HepG2 (cell line): ENCODE data around the gene ISCA2. TPM values are rescaled to one million over a fixed set of nuclear protein-coding genes. Genes with fewer than 3 reads are reported as not detected.

Source experiments
- ATAC-seq: fragments of 200-7000 bp; cut with Tn5 transposase; 3 replicates; pipeline ENCODE4 v1.9.1; 2020; ENCODE audit warnings: mild to moderate bottlenecking, moderate library complexity
- BruUV-seq: library from RNA; stranded (reverse); fragments of 400-500 nt; replicated peaks from 2 replicates; lab custom pipeline; 2021; lab: Mats Ljungman, UMichigan
- CTCF ChIA-PET: fragments of 300-600 bp; formaldehyde crosslinking; extraction: SDS; loops from one replicate; lab custom pipeline; 2021; ENCODE audit warnings: low total read pairs, inconsistent platforms, low intra/inter-chr PET ratio; lab: Yijun Ruan, JAX
- POLR2A ChIA-PET: fragments of 350-600 bp; sonication (Branson Sonifier 250); formaldehyde crosslinking; loops from one replicate; lab custom pipeline; 2020; ENCODE audit warnings: antibody characterized with exemption, inconsistent platforms; lab: Yijun Ruan, JAX
- DNase-seq: peaks from one replicate; pipeline ENCODE4 v3.0.0-alpha.2; 2015; ENCODE audit warnings: low spot score
- FAIRE-seq: peaks from 3 replicates; lab custom pipeline; 2011; peaks lifted over from hg19 to GRCh38; lab: Jason Lieb, UNC
- H2AFZ ChIP-seq: one replicate; pipeline ENCODE4 v1.6.1; 2011; ENCODE audit warnings: low read length, inconsistent platforms
- H3K27ac ChIP-seq: fragments of 300-600 bp; 3 replicates; pipeline ENCODE4 v1.8.0; 2011; ENCODE audit warnings: mixed run types, mild to moderate bottlenecking, mixed read lengths, low read length, inconsistent platforms; ENCODE audit not compliant: insufficient read depth; ENCODE audit errors: extremely low read length
- H3K27me3 ChIP-seq, 2 experiments: fragments of 200-600 bp in 1 of 2; 2 replicates in 1 of 2; 3 replicates in 1 of 2; pipeline versions ENCODE4 v1.6.0 to v1.8.0; 2011; ENCODE audit warnings: low read length in 2 of 2, mild to moderate bottlenecking in 2 of 2, moderate library complexity in 2 of 2, inconsistent platforms in 1 of 2; ENCODE audit not compliant: insufficient read depth in 2 of 2, control insufficient read depth in 1 of 2
- H3K36me3 ChIP-seq, 2 experiments: fragments of 200-600 bp in 1 of 2; replicated peaks in 1 of 2; 2 replicates in 1 of 2; 3 replicates in 1 of 2; pipeline versions ENCODE4 v1.5.1 to v1.8.0; 2011; ENCODE audit warnings: low read length in 2 of 2, inconsistent platforms in 1 of 2; ENCODE audit not compliant: insufficient read depth in 2 of 2, control insufficient read depth in 1 of 2
- H3K4me1 ChIP-seq: 2 replicates; pipeline ENCODE4 v1.5.1; 2012; ENCODE audit warnings: low read length, inconsistent platforms; ENCODE audit not compliant: insufficient read depth
- H3K4me2 ChIP-seq: 2 replicates; pipeline ENCODE4 v1.6.0; 2011; ENCODE audit warnings: low read depth, low read length, inconsistent platforms
- H3K4me3 ChIP-seq, 3 experiments: fragments of 200-600 bp in 1 of 3; sonication (generic), shearing (Covaris generic) in 1 of 3; replicated peaks in 1 of 3; 2 replicates each; pipeline ENCODE4 v1.5.1; 2011 to 2016; ENCODE audit warnings: low read length in 3 of 3, inconsistent platforms in 2 of 3, low read depth in 2 of 3, mild to moderate bottlenecking in 2 of 3, control low read depth in 1 of 3, mixed read lengths in 1 of 3; ENCODE audit not compliant: insufficient read depth in 1 of 3
- H3K79me2 ChIP-seq: one replicate; pipeline ENCODE4 v1.6.1; 2011; ENCODE audit warnings: low read length, inconsistent platforms; ENCODE audit not compliant: insufficient read depth
- H3K9ac ChIP-seq: 2 replicates; pipeline ENCODE4 v1.6.0; 2011; ENCODE audit warnings: mild to moderate bottlenecking, low read depth, low read length, inconsistent platforms; ENCODE audit not compliant: insufficient read depth
- H3K9me3 ChIP-seq: 2 replicates; pipeline ENCODE4 v1.5.1; 2012; ENCODE audit warnings: mild to moderate bottlenecking, low read length
- H4K20me1 ChIP-seq: 2 replicates; pipeline ENCODE4 v1.6.0; 2011; ENCODE audit warnings: inconsistent platforms, mild to moderate bottlenecking, low read length, moderate library complexity; ENCODE audit not compliant: insufficient read depth
- MAF1 ChIP-seq: sonication (generic); formaldehyde crosslinking; IDR thresholded peaks from 2 replicates; pipeline ENCODE4 v1.5.0; 2020; ENCODE audit warnings: missing genetic modification reagents, borderline replicate concordance
- MED1 ChIP-seq: sonication (generic); formaldehyde crosslinking; IDR thresholded peaks from 2 replicates; pipeline ENCODE4 v1.4.0; 2020; ENCODE audit warnings: missing genetic modification reagents
- SP4 ChIP-seq: sonication (generic); formaldehyde crosslinking; IDR thresholded peaks from 2 replicates; pipeline ENCODE4 v1.8.1; 2023; ENCODE audit warnings: mild to moderate bottlenecking, missing genetic modification reagents
- TBP ChIP-seq: sonication (generic); formaldehyde crosslinking; IDR thresholded peaks from 2 replicates; pipeline ENCODE4 v1.5.0; 2020; ENCODE audit warnings: missing genetic modification reagents
- TFDP2 ChIP-seq: sonication (generic); formaldehyde crosslinking; IDR thresholded peaks from 2 replicates; pipeline ENCODE4 v1.4.0; 2020; ENCODE audit warnings: missing genetic modification reagents
- ZNF296 ChIP-seq: sonication (generic); formaldehyde crosslinking; conservative IDR thresholded peaks from 2 replicates; pipeline ENCODE4 v1.5.0; 2020; ENCODE audit warnings: mild to moderate bottlenecking, missing genetic modification reagents
- ZNF350 ChIP-seq: sonication (generic); formaldehyde crosslinking; IDR thresholded peaks from 2 replicates; pipeline ENCODE4 v1.4.0; 2020; ENCODE audit warnings: mild to moderate bottlenecking, low read depth, missing genetic modification reagents, borderline replicate concordance
- ZNF724P ChIP-seq: sonication (generic); formaldehyde crosslinking; IDR thresholded peaks from 2 replicates; pipeline ENCODE4 v1.8.0; 2022; ENCODE audit warnings: missing genetic modification reagents, borderline replicate concordance
- ZNF891 ChIP-seq: sonication (generic); formaldehyde crosslinking; IDR thresholded peaks from 2 replicates; pipeline ENCODE4 v1.5.0; 2020; ENCODE audit warnings: mild to moderate bottlenecking, missing genetic modification reagents
- WGBS: methylation state at CpG from one replicate; pipeline ENCODE4 v1.1.6; 2017; ENCODE audit warnings: low lambda C conversion rate; 5-methylcytosine and 5-hydroxymethylcytosine counted together
- in situ Hi-C: cut with HindIII; loops from 2 replicates; pipeline ENCODE4 v1.10.0; 2017; ENCODE audit warnings: low pct_unique_long_range_greater_than_20kb; ENCODE audit not compliant: extremely low pct_ligation_motif_present
- intact Hi-C: fragments of 100-400 bp; cut with micrococcal nuclease; formaldehyde crosslinking; loops from one replicate; pipeline ENCODE4 v1.10.0; 2022; ENCODE audit not compliant: unreplicated experiment
- polyA plus RNA-seq, 8 experiments: library from polyadenylated mRNA; depleted of rRNA in 3 of 8; stranded (reverse) in 7 of 8; unstranded in 1 of 8; fragments of >200 nt; fragmentation: Illumina TruSeq in 4 of 8; extraction: Trizol in 4 of 8; gene quantifications; 2 replicates each; pipeline versions ENCODE4 v1.2.1 to v1.2.3, GENCODE V29; 2011 to 2016; ENCODE audit warnings: low read depth in 4 of 8, missing spikeins in 1 of 8, mixed read lengths in 1 of 8; ENCODE audit not compliant: insufficient read depth in 1 of 8
- total RNA-seq, 5 experiments: library from RNA; depleted of rRNA; stranded (reverse); fragments of >200 nt; fragmentation: Illumina TruSeq; extraction: Trizol; gene quantifications; 2 replicates each; pipeline ENCODE4 v1.2.3, GENCODE V29; 2016; ENCODE audit warnings: low read depth in 1 of 5
- TF ChIP-seq, protein P1 (sequence below): sonication (generic); formaldehyde crosslinking; IDR thresholded peaks from 2 replicates; pipeline ENCODE4 v1.4.0; 2020; ENCODE audit warnings: mild to moderate bottlenecking, low read depth, missing genetic modification reagents
- TF ChIP-seq, protein P2 (sequence below): sonication (generic); formaldehyde crosslinking; IDR thresholded peaks from 2 replicates; pipeline ENCODE4 v1.5.0; 2020; ENCODE audit warnings: mild to moderate bottlenecking, low read depth, missing genetic modification reagents, borderline replicate concordance
- TF ChIP-seq, protein P3 (sequence below): sonication (generic); formaldehyde crosslinking; IDR thresholded peaks from 2 replicates; pipeline ENCODE4 v1.4.0; 2020; ENCODE audit warnings: missing genetic modification reagents
- TF ChIP-seq, protein P4 (sequence below): sonication (generic); formaldehyde crosslinking; conservative IDR thresholded peaks from 2 replicates; pipeline ENCODE4 v1.4.0; 2020; ENCODE audit warnings: missing genetic modification reagents

The ISCA2 gene
- total and polyA plus RNA-seq, 2 of the 13 experiments (the other 11 are each of a cell fraction or from before 2014, with no cell fraction given): 32.1 to 43.4 TPM

- no peaks in the 10 kb centered on the region for H3K36me3 ChIP-seq
- no peaks in the 10 kb centered on the region for H3K79me2 ChIP-seq
- H3K9ac ChIP-seq: no peak overlapping the region
- no peak overlapping the region for H2AFZ ChIP-seq
- no peaks in the 10 kb centered on the region for H4K20me1 ChIP-seq
- H3K27me3 ChIP-seq: peaks cover 4 to 47% of the 10 kb centered on the region in 2 experiments; a peak in 3 of 5 replicates
- H3K4me3 ChIP-seq: no peak overlapping the region
- H3K4me1 ChIP-seq: no peaks in the 10 kb centered on the region
- DNase-seq: no peak
- no peak for FAIRE-seq
- H3K27ac ChIP-seq: no peak overlapping the region
- TF ChIP-seq SP4 (CRISPR knock-in tag) (no peak), MAF1 (CRISPR knock-in tag) (no peak), ZNF350 (no peak), ZNF296 (CRISPR knock-in tag) (no peak), TBP (no peak)
- H3K9me3 ChIP-seq: no peaks in the 10 kb centered on the region
- intact Hi-C loops (no loop called here), in situ Hi-C loops (no loop called here)
- ChIA-PET POLR2A (no interaction called here), CTCF (no interaction called here)
- no peak overlapping the region for H3K4me2 ChIP-seq
- ATAC-seq: no peak
- 38% methylated on average over 2 of the region's 14 CpGs for WGBS
- BruUV-seq: no TSS peak
Observed at GRCh38 chr14:74524076-74524811, 30.7 kb downstream of the ISCA2 start.

DNA sequence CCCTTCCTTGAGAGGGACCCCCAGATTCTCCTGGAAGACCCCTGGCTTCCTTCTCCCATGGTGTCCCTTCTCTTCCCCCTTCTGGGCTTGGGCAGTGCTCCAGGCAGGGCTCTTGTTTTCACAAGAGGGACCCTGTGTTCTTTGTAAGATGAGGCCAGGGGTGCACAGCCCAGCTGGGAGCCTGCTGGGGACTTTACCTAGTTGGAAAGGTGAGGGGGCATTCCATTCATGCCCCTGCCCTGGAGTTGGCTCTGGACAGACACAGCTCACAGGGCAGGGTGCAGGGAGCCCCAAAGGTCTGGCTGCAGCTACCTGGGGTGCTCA is 31.2 kb downstream of the ISCA2 start:
- Histone ChIP-seq H2AFZ (no peak overlapping the region), H3K79me2 (no peaks in the 10 kb centered on the region), H3K9ac (no peak overlapping the region), H3K9me3 (no peaks in the 10 kb centered on the region), H3K27ac (no peak overlapping the region), H3K4me2 (no peak overlapping the region), H3K36me3 (no peaks in the 10 kb centered on the region), H4K20me1 (no peaks in the 10 kb centered on the region), H3K27me3 (peaks cover 4 to 51% of the 10 kb centered on the region in 2 experiments; a peak in 3 of 5 replicates), H3K4me3 (no peak overlapping the region), H3K4me1 (no peaks in the 10 kb centered on the region)
- intact Hi-C loops (no loop called here), in situ Hi-C loops (no loop called here)
- DNase-seq (no peak), ATAC-seq (no peak), FAIRE-seq (no peak)
- POLR2A ChIA-PET: no interaction called here
- no TSS peak for BruUV-seq
- CTCF ChIA-PET: no interaction called here
- no peak for TF ChIP-seq TFDP2
- TF ChIP-seq ZNF891 (CRISPR knock-in tag): no peak
- TF ChIP-seq SP4 (CRISPR knock-in tag): no peak
- no peak for TF ChIP-seq MED1 (CRISPR knock-in tag)
- TF ChIP-seq, protein P1, sequence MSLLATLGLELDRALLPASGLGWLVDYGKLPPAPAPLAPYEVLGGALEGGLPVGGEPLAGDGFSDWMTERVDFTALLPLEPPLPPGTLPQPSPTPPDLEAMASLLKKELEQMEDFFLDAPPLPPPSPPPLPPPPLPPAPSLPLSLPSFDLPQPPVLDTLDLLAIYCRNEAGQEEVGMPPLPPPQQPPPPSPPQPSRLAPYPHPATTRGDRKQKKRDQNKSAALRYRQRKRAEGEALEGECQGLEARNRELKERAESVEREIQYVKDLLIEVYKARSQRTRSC (CRISPR knock-in tag): no peak
- no peak for TF ChIP-seq ZNF724P (CRISPR knock-in tag)
- TF ChIP-seq, protein P2, sequence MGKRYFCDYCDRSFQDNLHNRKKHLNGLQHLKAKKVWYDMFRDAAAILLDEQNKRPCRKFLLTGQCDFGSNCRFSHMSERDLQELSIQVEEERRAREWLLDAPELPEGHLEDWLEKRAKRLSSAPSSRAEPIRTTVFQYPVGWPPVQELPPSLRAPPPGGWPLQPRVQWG (CRISPR knock-in tag): no peak
- TF ChIP-seq, protein P3, sequence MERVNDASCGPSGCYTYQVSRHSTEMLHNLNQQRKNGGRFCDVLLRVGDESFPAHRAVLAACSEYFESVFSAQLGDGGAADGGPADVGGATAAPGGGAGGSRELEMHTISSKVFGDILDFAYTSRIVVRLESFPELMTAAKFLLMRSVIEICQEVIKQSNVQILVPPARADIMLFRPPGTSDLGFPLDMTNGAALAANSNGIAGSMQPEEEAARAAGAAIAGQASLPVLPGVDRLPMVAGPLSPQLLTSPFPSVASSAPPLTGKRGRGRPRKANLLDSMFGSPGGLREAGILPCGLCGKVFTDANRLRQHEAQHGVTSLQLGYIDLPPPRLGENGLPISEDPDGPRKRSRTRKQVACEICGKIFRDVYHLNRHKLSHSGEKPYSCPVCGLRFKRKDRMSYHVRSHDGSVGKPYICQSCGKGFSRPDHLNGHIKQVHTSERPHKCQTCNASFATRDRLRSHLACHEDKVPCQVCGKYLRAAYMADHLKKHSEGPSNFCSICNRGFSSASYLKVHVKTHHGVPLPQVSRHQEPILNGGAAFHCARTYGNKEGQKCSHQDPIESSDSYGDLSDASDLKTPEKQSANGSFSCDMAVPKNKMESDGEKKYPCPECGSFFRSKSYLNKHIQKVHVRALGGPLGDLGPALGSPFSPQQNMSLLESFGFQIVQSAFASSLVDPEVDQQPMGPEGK: no peak
- TF ChIP-seq, protein P4, sequence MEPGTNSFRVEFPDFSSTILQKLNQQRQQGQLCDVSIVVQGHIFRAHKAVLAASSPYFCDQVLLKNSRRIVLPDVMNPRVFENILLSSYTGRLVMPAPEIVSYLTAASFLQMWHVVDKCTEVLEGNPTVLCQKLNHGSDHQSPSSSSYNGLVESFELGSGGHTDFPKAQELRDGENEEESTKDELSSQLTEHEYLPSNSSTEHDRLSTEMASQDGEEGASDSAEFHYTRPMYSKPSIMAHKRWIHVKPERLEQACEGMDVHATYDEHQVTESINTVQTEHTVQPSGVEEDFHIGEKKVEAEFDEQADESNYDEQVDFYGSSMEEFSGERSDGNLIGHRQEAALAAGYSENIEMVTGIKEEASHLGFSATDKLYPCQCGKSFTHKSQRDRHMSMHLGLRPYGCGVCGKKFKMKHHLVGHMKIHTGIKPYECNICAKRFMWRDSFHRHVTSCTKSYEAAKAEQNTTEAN (CRISPR knock-in tag): no peak
